Fibroblast of lung (primary cell): ENCODE measurements around the gene ANKRD10. TPM values are rescaled to one million over a fixed set of nuclear protein-coding genes. Genes with fewer than 3 reads are reported as not detected.

Experiments used
- DNase-seq, 2 donors: peaks; one replicate each; pipeline versions ENCODE4 v3.0.0 to v3.0.0-alpha.2; 2010; ENCODE audit warnings: low read depth in 2 of 2
- H2AFZ ChIP-seq: 2 replicates; pipeline ENCODE4 v1.5.1; 2012; ENCODE audit warnings: low read length, control low read depth, inconsistent platforms
- H3K27ac ChIP-seq: 2 replicates; pipeline ENCODE4 v1.5.1; 2011; ENCODE audit warnings: low read length, control low read depth; ENCODE audit not compliant: insufficient read depth
- H3K27me3 ChIP-seq: 2 replicates; pipeline ENCODE4 v1.5.1; 2011; ENCODE audit warnings: mild to moderate bottlenecking, low read length; ENCODE audit not compliant: control insufficient read depth, insufficient read depth
- H3K36me3 ChIP-seq: 2 replicates; pipeline ENCODE4 v1.5.1; 2011; ENCODE audit warnings: low read length; ENCODE audit not compliant: control insufficient read depth, insufficient read depth
- H3K4me1 ChIP-seq: 2 replicates; pipeline ENCODE4 v1.5.1; 2011; ENCODE audit warnings: low read length; ENCODE audit not compliant: control insufficient read depth, insufficient read depth; ENCODE audit errors: extremely low read depth
- H3K4me2 ChIP-seq: 2 replicates; pipeline ENCODE4 v1.5.1; 2011; ENCODE audit warnings: low read length, control low read depth; ENCODE audit not compliant: insufficient read depth; ENCODE audit errors: extremely low read depth
- H3K4me3 ChIP-seq, 4 experiments: fragments of 200-600 bp in 1 of 4; sonication (generic) in 1 of 4; replicated peaks in 1 of 4; 2 replicates each; pipeline ENCODE4 v1.5.1; 2011 to 2016; ENCODE audit warnings: low read length in 4 of 4, low read depth in 3 of 4, mild to moderate bottlenecking in 3 of 4, control low read depth in 2 of 4, inconsistent platforms in 1 of 4, mixed read lengths in 1 of 4; ENCODE audit not compliant: insufficient read depth in 1 of 4; ENCODE audit errors: control extremely low read depth in 1 of 4
- H3K79me2 ChIP-seq: 2 replicates; pipeline ENCODE4 v1.5.1; 2012; ENCODE audit warnings: mild to moderate bottlenecking, low read length, inconsistent platforms; ENCODE audit not compliant: control insufficient read depth, insufficient read depth
- H3K9ac ChIP-seq: 2 replicates; pipeline ENCODE4 v1.5.1; 2011; ENCODE audit warnings: mild to moderate bottlenecking, low read length, control low read depth; ENCODE audit not compliant: insufficient read depth
- H3K9me3 ChIP-seq: 2 replicates; pipeline ENCODE4 v1.5.1; 2012; ENCODE audit warnings: low read depth, low read length; ENCODE audit not compliant: control insufficient read depth, insufficient read depth
- H4K20me1 ChIP-seq: 2 replicates; pipeline ENCODE4 v1.5.1; 2011; ENCODE audit warnings: low read length; ENCODE audit not compliant: control insufficient read depth, insufficient read depth; ENCODE audit errors: extremely low read depth
- EZH2 ChIP-seq: IDR thresholded peaks from 2 replicates; pipeline ENCODE4 v1.5.1; 2012; ENCODE audit warnings: low read length, control low read depth, mild to moderate bottlenecking; ENCODE audit errors: missing control alignments
- polyA plus RNA-seq, 2 donors: library from polyadenylated mRNA; depleted of rRNA in 1 of 2; stranded (reverse) in 1 of 2; unstranded in 1 of 2; fragments of >200 nt; gene quantifications; 2 replicates each; pipeline ENCODE4 v1.2.1, GENCODE V29; 2011 to 2012; ENCODE audit warnings: missing spikeins in 1 of 2
- total RNA-seq: library from RNA; depleted of rRNA; stranded (reverse); fragments of >200 nt; gene quantifications from 2 replicates; pipeline ENCODE4 v1.2.1, GENCODE V29; 2014
- TF ChIP-seq, protein P1 (sequence below), 2 donors: IDR thresholded peaks in 1 of 2; conservative IDR thresholded peaks in 1 of 2; 1 replicate in 1 of 2; 2 replicates in 1 of 2; pipeline ENCODE4 v1.5.1; 2011 to 2012; ENCODE audit warnings: low read length in 2 of 2, control low read depth in 1 of 2, inconsistent platforms in 1 of 2, low read depth in 1 of 2, mild to moderate bottlenecking in 1 of 2

The ANKRD10 gene
- total and polyA plus RNA-seq, 2 donors (not counting 1 experiment from before 2014, with no cell fraction given), result 29.5 to 130 TPM

DNA sequence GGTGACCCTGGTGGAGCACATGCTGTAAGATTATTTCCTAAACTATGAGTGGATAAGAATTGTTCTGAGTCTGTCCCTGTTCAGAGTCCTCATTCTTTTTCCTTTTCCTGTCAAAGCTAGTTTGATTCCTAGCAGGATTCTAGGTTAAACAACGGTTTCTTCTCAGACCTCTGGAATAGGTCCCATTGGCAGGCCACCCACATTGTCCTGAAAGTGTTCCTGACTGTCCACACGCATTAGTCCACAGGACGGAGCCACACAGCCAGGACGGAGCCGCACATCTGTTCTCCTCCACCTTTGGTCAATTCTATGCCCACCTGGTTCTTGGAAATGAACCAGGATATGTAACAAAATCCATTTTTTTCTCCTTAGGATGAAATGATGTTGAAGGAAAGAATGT is 46.1 kb downstream of the ANKRD10 start:
- H2AFZ ChIP-seq, result no peak overlapping the region
- no peak overlapping the region for H3K27ac ChIP-seq
- H3K4me3 ChIP-seq, result no peak overlapping the region
- no peaks in the 10 kb centered on the region for H4K20me1 ChIP-seq
- H3K4me1 ChIP-seq, result peaks cover 14% of the 10 kb centered on the region
- no peaks in the 10 kb centered on the region for H3K36me3 ChIP-seq
- H3K27me3 ChIP-seq, result no peaks in the 10 kb centered on the region
- TF ChIP-seq EZH2, result no peak
- TF ChIP-seq, protein P1, sequence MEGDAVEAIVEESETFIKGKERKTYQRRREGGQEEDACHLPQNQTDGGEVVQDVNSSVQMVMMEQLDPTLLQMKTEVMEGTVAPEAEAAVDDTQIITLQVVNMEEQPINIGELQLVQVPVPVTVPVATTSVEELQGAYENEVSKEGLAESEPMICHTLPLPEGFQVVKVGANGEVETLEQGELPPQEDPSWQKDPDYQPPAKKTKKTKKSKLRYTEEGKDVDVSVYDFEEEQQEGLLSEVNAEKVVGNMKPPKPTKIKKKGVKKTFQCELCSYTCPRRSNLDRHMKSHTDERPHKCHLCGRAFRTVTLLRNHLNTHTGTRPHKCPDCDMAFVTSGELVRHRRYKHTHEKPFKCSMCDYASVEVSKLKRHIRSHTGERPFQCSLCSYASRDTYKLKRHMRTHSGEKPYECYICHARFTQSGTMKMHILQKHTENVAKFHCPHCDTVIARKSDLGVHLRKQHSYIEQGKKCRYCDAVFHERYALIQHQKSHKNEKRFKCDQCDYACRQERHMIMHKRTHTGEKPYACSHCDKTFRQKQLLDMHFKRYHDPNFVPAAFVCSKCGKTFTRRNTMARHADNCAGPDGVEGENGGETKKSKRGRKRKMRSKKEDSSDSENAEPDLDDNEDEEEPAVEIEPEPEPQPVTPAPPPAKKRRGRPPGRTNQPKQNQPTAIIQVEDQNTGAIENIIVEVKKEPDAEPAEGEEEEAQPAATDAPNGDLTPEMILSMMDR (conservative IDR thresholded peaks at IDR 0.05 in 1 of 2, IDR thresholded peaks at IDR 0.05 in 1 of 2; ENCODE audit: low read depth in 1 of 2, low read length in 2 of 2), result no peak
- H3K79me2 ChIP-seq, result no peaks in the 10 kb centered on the region
- no peak overlapping the region for H3K9ac ChIP-seq
- H3K9me3 ChIP-seq, result no peaks in the 10 kb centered on the region
- no peak overlapping the region for H3K4me2 ChIP-seq
- DNase-seq, result no peak

DNA sequence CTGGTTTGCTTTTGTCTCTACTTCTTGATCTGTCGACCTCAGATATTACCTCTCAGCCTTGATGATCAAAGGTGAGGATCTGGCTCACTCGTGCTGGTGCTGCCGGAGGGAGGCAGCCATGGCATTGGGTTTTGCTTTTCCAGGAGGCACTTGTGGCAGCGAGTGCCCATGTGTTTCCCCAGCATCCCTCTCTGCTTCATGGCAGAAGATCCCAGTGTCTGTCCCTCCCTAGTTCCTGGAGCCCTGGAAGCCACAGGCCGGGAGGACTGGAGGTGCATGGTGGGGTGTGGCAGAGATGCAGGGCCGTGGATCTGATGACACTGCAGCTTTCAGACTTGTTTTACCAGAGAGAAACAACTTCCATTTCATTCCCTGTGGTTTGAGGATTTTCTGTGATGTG is 47.5 kb downstream of the ANKRD10 start:
- no peaks in the 10 kb centered on the region for H3K79me2 ChIP-seq
- no peak for TF ChIP-seq EZH2
- TF ChIP-seq, protein P1 (conservative IDR thresholded peaks at IDR 0.05 in 1 of 2, IDR thresholded peaks at IDR 0.05 in 1 of 2; ENCODE audit: low read depth in 1 of 2, low read length in 2 of 2), result no peak
- H3K9ac ChIP-seq, result no peak overlapping the region
- no peak overlapping the region for H3K4me2 ChIP-seq
- no peaks in the 10 kb centered on the region for H3K36me3 ChIP-seq
- no peak overlapping the region for H2AFZ ChIP-seq
- H3K9me3 ChIP-seq, result no peaks in the 10 kb centered on the region
- H4K20me1 ChIP-seq, result no peaks in the 10 kb centered on the region
- no peak for DNase-seq
- no peaks in the 10 kb centered on the region for H3K27me3 ChIP-seq
- H3K27ac ChIP-seq, result no peak overlapping the region
- peaks cover 14% of the 10 kb centered on the region for H3K4me1 ChIP-seq
- H3K4me3 ChIP-seq, result no peak overlapping the region

DNA sequence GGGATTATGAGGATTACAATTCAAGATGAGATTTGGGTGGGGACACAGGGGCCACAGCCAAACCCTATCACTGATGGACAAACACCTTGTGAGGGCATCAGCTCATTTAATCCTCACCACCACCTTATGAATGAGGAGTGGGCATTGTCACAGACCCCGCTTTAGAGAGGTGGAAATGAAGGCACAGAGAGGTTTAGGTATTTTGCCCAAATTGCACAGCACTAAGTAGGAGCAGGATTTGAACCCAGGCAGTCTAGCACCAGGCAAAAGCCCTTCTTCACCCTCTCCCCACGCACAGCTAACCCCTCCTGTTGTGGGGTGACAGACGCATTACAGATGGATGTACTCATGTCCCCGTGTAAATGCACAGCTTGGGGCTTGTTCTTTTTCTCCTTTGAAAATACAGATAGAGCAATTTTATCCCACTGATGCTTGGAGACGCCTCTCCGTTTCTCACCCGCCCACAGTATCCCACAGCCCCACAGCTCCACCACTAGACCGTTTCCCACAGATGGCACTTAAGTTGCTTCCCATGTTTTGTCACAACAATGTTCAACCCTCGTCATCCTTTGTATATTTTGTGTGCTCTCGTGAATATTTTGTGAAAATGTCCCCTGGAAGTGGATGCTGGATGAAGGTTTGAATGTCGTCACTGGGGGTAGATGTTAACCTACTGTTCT is 48.2 kb downstream of the ANKRD10 start:
- H3K36me3 ChIP-seq, result no peaks in the 10 kb centered on the region
- H3K79me2 ChIP-seq, result no peaks in the 10 kb centered on the region
- TF ChIP-seq, protein P1 (conservative IDR thresholded peaks at IDR 0.05 in 1 of 2, IDR thresholded peaks at IDR 0.05 in 1 of 2; ENCODE audit: low read depth in 1 of 2, low read length in 2 of 2), result no peak
- TF ChIP-seq EZH2, result no peak
- H3K9me3 ChIP-seq, result no peaks in the 10 kb centered on the region
- peaks cover 14% of the 10 kb centered on the region for H3K4me1 ChIP-seq
- H3K27me3 ChIP-seq, result no peaks in the 10 kb centered on the region
- no peak for DNase-seq
- no peak overlapping the region for H2AFZ ChIP-seq
- H3K9ac ChIP-seq, result no peak overlapping the region
- H3K4me3 ChIP-seq, result no peak overlapping the region
- H4K20me1 ChIP-seq, result no peaks in the 10 kb centered on the region
- H3K27ac ChIP-seq, result no peak overlapping the region
- H3K4me2 ChIP-seq, result no peak overlapping the region
